ENCODE data around the gene PPM1B. TPM values are rescaled to one million over a fixed set of nuclear protein-coding genes. Genes with fewer than 3 reads are reported as not detected.
A peak's percentile ranks its signal among the peaks of the same experiment; 100 is the strongest.
"Not testable (repeated sequence)": the region's sequence is repeated elsewhere in the genome, so short reads cannot be mapped to it uniquely, and the experiment has no call there.

PPM1B gene
- total and polyA plus RNA-seq, 2 experiments from 2014 or later = 112 to 134 TPM

DNA sequence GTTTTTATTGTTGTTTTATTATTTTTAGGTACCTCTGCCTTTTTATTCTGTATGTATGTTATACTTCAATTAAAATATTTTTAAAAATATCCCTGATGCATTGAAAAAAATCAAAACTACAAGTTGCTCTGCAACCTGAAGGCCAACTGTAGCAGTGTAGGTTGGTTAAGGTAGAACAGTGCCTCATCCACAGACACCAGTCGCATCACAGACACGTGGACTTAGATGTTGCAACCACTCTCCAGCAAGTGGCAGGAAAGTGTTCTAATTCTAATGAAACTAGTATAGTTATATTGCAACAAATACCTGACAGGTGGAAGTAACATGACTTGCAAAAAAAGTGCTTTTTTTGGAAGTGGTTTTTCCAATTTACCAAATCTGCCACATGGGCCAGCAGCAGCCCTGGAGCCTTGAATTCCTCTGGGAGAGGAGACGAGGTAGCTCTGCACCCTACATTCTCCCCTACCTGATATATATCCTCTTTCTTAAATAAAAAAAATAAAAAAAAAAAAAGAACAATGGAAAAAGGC lies 78.2 kb downstream of the PPM1B start:
- H3K4me1 ChIP-seq (ENCODE audit: insufficient read depth) = peaks cover 29% of the 10 kb centered on the region
- H3K4me1 Mint-ChIP-seq = peaks cover 33% of the 10 kb centered on the region
- H3K4me3 Mint-ChIP-seq = no peak overlapping the region
- H3K27me3 ChIP-seq (ENCODE audit: insufficient read depth) = no peaks in the 10 kb centered on the region
- no peak overlapping the region; the same call in 1 of the 2 replicates for H3K27ac ChIP-seq (ENCODE audit: low read depth)
- DNase-seq (ENCODE audit: low spot score) = no peak
- H3F3A ChIP-seq (replicated peaks; ENCODE audit: low read depth) = no peaks in the 10 kb centered on the region
- H3K9me2 ChIP-seq (ENCODE audit: insufficient read depth) = no peaks in the 10 kb centered on the region
- H3K36me3 Mint-ChIP-seq (ENCODE audit: low read depth) = 0 out of 3 replicates have a peak, but pooled peaks cover 4% of the 10 kb centered on the region
- no peaks in the 10 kb centered on the region for H3K79me2 ChIP-seq (replicated peaks; ENCODE audit: insufficient read depth)
- H2AFZ ChIP-seq = no peak overlapping the region
- 0 out of 2 replicates have a peak overlapping the region, but pooled peaks have one; percentile 1 for H3K4me2 ChIP-seq
- TF ChIP-seq NANOG (IDR thresholded peaks at IDR 0.05; ENCODE audit: borderline replicate concordance) = no peak
- no peak for TF ChIP-seq ZNF331 (CRISPR knock-in tag; IDR thresholded peaks at IDR 0.05; ENCODE audit: low read depth)
- no peak for TF ChIP-seq EZH2phosphoT487 (IDR thresholded peaks at IDR 0.05; ENCODE audit: unreplicated experiment)
- TF ChIP-seq EZH2 (IDR thresholded peaks at IDR 0.05; ENCODE audit: low read depth, unreplicated experiment) = no peak
- TF ChIP-seq, protein P1, sequence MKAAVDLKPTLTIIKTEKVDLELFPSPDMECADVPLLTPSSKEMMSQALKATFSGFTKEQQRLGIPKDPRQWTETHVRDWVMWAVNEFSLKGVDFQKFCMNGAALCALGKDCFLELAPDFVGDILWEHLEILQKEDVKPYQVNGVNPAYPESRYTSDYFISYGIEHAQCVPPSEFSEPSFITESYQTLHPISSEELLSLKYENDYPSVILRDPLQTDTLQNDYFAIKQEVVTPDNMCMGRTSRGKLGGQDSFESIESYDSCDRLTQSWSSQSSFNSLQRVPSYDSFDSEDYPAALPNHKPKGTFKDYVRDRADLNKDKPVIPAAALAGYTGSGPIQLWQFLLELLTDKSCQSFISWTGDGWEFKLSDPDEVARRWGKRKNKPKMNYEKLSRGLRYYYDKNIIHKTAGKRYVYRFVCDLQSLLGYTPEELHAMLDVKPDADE (IDR thresholded peaks at IDR 0.05) = no peak
- no peak for TF ChIP-seq STAT1 (IDR thresholded peaks at IDR 0.05; ENCODE audit: unreplicated experiment)
- TF ChIP-seq, protein P2, sequence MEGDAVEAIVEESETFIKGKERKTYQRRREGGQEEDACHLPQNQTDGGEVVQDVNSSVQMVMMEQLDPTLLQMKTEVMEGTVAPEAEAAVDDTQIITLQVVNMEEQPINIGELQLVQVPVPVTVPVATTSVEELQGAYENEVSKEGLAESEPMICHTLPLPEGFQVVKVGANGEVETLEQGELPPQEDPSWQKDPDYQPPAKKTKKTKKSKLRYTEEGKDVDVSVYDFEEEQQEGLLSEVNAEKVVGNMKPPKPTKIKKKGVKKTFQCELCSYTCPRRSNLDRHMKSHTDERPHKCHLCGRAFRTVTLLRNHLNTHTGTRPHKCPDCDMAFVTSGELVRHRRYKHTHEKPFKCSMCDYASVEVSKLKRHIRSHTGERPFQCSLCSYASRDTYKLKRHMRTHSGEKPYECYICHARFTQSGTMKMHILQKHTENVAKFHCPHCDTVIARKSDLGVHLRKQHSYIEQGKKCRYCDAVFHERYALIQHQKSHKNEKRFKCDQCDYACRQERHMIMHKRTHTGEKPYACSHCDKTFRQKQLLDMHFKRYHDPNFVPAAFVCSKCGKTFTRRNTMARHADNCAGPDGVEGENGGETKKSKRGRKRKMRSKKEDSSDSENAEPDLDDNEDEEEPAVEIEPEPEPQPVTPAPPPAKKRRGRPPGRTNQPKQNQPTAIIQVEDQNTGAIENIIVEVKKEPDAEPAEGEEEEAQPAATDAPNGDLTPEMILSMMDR (conservative IDR thresholded peaks at IDR 0.05; ENCODE audit: low read depth in 2 of 2) = no peak
- H3K4me3 ChIP-seq = no peak overlapping the region
- H4K20me1 ChIP-seq (replicated peaks; ENCODE audit: insufficient read depth) = no peaks in the 10 kb centered on the region
- H3K9me3 Mint-ChIP-seq = 0 out of 3 replicates have a peak, but pooled peaks cover 2% of the 10 kb centered on the region
- no peaks in the 10 kb centered on the region for H3K36me3 ChIP-seq (ENCODE audit: insufficient read depth)
- ATAC-seq = no peak
- no peak overlapping the region for H3K27ac Mint-ChIP-seq
- peaks cover 4% of the 10 kb centered on the region for H3K27me3 Mint-ChIP-seq (ENCODE audit: insufficient read depth, low read depth, poor library complexity)

DNA sequence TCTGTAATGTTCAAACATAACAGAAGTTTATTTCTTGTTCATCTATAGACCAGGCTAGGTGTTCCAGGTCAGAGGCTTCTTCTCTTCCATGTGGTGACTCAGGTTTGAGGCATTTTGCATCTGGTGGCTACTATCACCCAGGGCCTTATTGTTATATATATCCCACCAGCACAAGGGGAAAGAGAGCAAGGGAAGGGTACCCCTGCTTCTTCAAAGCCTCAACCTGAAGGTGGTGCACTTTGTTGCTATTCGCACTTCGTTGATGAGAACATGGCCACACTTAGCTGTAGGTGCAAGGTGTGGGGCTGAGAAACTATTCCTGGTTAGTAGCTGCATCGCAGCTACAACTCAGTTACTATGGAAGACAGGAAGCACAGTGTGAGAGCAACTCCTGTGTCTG lies 79.2 kb downstream of the PPM1B start:
- H3K36me3 Mint-ChIP-seq (ENCODE audit: low read depth) = 0 out of 3 replicates have a peak, but pooled peaks cover 7% of the 10 kb centered on the region
- Histone ChIP-seq H3K4me1 (ENCODE audit: insufficient read depth) (peaks cover 29% of the 10 kb centered on the region), H2AFZ (no peak overlapping the region), H3K4me2 (no peak overlapping the region), H3K79me2 (replicated peaks; ENCODE audit: insufficient read depth) (no peaks in the 10 kb centered on the region), H3K4me3 (no peak overlapping the region), H3K9me2 (ENCODE audit: insufficient read depth) (no peaks in the 10 kb centered on the region), H3F3A (replicated peaks; ENCODE audit: low read depth) (no peaks in the 10 kb centered on the region), H3K27ac (ENCODE audit: low read depth) (no peak overlapping the region), H3K36me3 (ENCODE audit: insufficient read depth) (no peaks in the 10 kb centered on the region), H4K20me1 (replicated peaks; ENCODE audit: insufficient read depth) (no peaks in the 10 kb centered on the region), H3K27me3 (ENCODE audit: insufficient read depth) (no peaks in the 10 kb centered on the region)
- no peak overlapping the region for H3K4me3 Mint-ChIP-seq
- peaks cover 33% of the 10 kb centered on the region for H3K4me1 Mint-ChIP-seq
- peak; percentile 90 for ATAC-seq
- peak; percentile 76 for DNase-seq (ENCODE audit: low spot score)
- H3K27ac Mint-ChIP-seq = no peak overlapping the region
- H3K9me3 Mint-ChIP-seq = peaks cover 9% of the 10 kb centered on the region; the same call in 2 of the 3 replicates
- peaks cover 3% of the 10 kb centered on the region for H3K27me3 Mint-ChIP-seq (ENCODE audit: insufficient read depth, low read depth, poor library complexity)
- TF ChIP-seq, protein P2 (conservative IDR thresholded peaks at IDR 0.05; ENCODE audit: low read depth in 2 of 2) = peak; percentile 56 to 82
- TF ChIP-seq STAT1 (IDR thresholded peaks at IDR 0.05; ENCODE audit: unreplicated experiment) (no peak), JUNB (IDR thresholded peaks at IDR 0.05; ENCODE audit: unreplicated experiment) (no peak)
- TF ChIP-seq, protein P1 (IDR thresholded peaks at IDR 0.05) = no peak

DNA sequence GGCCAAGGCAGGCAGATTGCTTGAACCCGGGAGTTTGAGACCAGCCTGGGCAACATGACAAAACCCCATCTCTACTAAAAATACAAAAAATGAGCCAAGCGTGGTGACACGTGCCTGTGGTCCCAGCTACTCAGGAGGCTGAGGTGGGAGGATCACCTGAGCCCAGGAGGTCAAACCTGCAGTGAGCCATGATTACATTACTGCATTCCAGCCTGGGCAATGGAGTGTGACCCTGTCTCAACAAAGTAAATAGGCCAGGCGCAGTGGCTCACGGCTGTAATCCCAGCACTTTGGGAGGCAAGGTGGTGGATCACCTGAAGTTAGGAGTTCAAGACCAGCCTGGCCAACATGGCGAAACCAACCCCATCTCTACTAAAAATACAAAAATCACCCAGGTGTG lies 80.6 kb downstream of the PPM1B start:
- H3K27ac Mint-ChIP-seq; H3K4me3 ChIP-seq; DNase-seq (ENCODE audit: low spot score); H3K27me3 ChIP-seq (ENCODE audit: insufficient read depth); H3K4me2 ChIP-seq; H3F3A ChIP-seq (replicated peaks; ENCODE audit: low read depth); H2AFZ ChIP-seq; H3K79me2 ChIP-seq (replicated peaks; ENCODE audit: insufficient read depth); ATAC-seq; H3K27ac ChIP-seq (ENCODE audit: low read depth); H3K4me3 Mint-ChIP-seq; H4K20me1 ChIP-seq (replicated peaks; ENCODE audit: insufficient read depth); H3K36me3 ChIP-seq (ENCODE audit: insufficient read depth); H3K27me3 Mint-ChIP-seq (ENCODE audit: insufficient read depth, low read depth, poor library complexity); H3K9me2 ChIP-seq (ENCODE audit: insufficient read depth): not testable (repeated sequence)
- Mint-ChIP-seq H3K4me1 (peaks cover 29% of the 10 kb centered on the region), H3K9me3 (peaks cover 11% of the 10 kb centered on the region; the same call in 2 of the 3 replicates), H3K36me3 (ENCODE audit: low read depth) (peaks cover 11% of the 10 kb centered on the region; the same call in 1 of the 3 replicates)
- peaks cover 28% of the 10 kb centered on the region for H3K4me1 ChIP-seq (ENCODE audit: insufficient read depth)

Measured in GM23338 (cell line).